Osteoblast (primary cell): ENCODE data around the gene SLC26A1. TPM values are rescaled to one million over a fixed set of nuclear protein-coding genes. Genes with fewer than 3 reads are reported as not detected.
A peak's percentile ranks its signal among the peaks of the same experiment; 100 is the strongest.

Experiments used
- DNase-seq: peaks from one replicate; pipeline ENCODE4 v3.0.0; 2011; ENCODE audit warnings: low spot score, mixed read lengths; ENCODE audit not compliant: insufficient read length; ENCODE audit errors: missing footprints
- H2AFZ ChIP-seq: 2 replicates; pipeline ENCODE4 v1.6.0; 2011; ENCODE audit warnings: mild to moderate bottlenecking, low read length
- H3K27ac ChIP-seq: 2 replicates; pipeline ENCODE4 v1.5.1; 2011; ENCODE audit warnings: mild to moderate bottlenecking, low read depth, low read length, moderate library complexity
- H3K27me3 ChIP-seq: 2 replicates; pipeline ENCODE4 v1.6.0; 2012; ENCODE audit warnings: mild to moderate bottlenecking, control low read depth, inconsistent platforms, low read length, moderate library complexity; ENCODE audit not compliant: insufficient read depth
- H3K36me3 ChIP-seq: 2 replicates; pipeline ENCODE4 v1.5.1; 2011; ENCODE audit warnings: mild to moderate bottlenecking, low read length, control low read depth, moderate library complexity; ENCODE audit not compliant: insufficient read depth
- H3K4me1 ChIP-seq: 2 replicates; pipeline ENCODE4 v1.5.1; 2011; ENCODE audit warnings: mild to moderate bottlenecking, low read length, control low read depth, moderate library complexity; ENCODE audit not compliant: insufficient read depth
- H3K4me2 ChIP-seq: 2 replicates; pipeline ENCODE4 v1.6.0; 2011; ENCODE audit warnings: mild to moderate bottlenecking, low read length; ENCODE audit not compliant: insufficient read depth
- H3K4me3 ChIP-seq: fragments of 200-600 bp; sonication (generic); 3 replicates; pipeline ENCODE4 v1.5.1; 2012; ENCODE audit warnings: mild to moderate bottlenecking, low read length, inconsistent platforms; ENCODE audit not compliant: insufficient read depth
- H3K79me2 ChIP-seq: 2 replicates; pipeline ENCODE4 v1.6.0; 2012; ENCODE audit warnings: mild to moderate bottlenecking, low read length, control low read depth, inconsistent platforms; ENCODE audit not compliant: insufficient read depth
- H3K9me3 ChIP-seq: 2 replicates; pipeline ENCODE4 v1.5.1; 2011; ENCODE audit warnings: low read depth, low read length, control low read depth
- H4K20me1 ChIP-seq: 2 replicates; pipeline ENCODE4 v1.6.0; 2012; ENCODE audit warnings: mild to moderate bottlenecking, low read length, control low read depth; ENCODE audit not compliant: insufficient read depth
- CTCF ChIP-seq: IDR thresholded peaks from 2 replicates; pipeline ENCODE4 v1.5.1; 2011; ENCODE audit warnings: mild to moderate bottlenecking, low read depth, low read length, moderate library complexity; ENCODE audit errors: extremely low read depth
- total RNA-seq: library from RNA; depleted of rRNA; stranded (reverse); fragments of >200 nt; gene quantifications from 2 replicates; pipeline ENCODE4 v1.2.3, GENCODE V29; 2012

SLC26A1 gene
- total RNA-seq, 1 donor = 0.36 TPM

DNA sequence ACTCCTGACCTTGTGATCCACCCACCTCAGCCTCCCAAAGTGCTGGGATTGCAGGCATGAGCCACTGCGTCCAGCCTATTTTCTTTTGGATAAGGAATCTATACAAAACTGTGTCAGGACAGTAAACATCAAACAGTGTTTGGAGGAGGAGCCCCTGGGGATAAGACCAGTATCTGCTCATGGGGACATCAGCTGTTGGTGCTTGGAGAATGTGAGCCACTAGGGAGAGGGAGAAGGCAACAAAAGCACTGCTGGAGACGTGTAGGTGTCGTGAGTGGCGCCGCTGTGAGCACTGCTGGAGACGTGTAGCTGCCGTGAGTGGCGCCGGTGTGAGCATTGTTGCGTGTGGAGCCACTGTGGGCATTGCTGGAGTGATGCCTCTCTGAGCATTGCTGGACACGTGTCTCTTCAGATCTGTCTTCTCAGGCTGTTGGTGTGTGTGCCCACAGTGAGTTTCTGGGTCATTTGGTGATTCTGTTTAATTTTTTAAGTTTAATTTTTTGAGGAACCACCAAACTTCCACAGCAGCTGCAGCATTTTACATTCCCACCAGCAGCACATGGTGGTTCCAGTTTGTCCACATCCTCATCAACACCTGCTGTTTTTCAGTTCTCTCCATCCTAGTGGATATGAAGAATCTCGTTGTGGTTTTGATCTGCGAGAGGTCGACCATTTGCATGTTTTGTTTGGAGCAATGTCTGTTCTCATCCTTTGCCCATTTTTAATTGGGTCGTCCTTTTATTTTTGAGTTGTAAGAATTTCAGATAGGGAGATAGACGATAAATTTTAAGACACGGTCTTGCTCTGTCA, 38.8 kb downstream of the SLC26A1 start:
- Histone ChIP-seq H3K4me3 (no peak overlapping the region), H3K4me1 (no peaks in the 10 kb centered on the region), H3K36me3 (peaks cover 6% of the 10 kb centered on the region), H3K79me2 (no peaks in the 10 kb centered on the region), H3K27me3 (no peaks in the 10 kb centered on the region), H4K20me1 (peaks cover 5% of the 10 kb centered on the region), H3K9me3 (no peaks in the 10 kb centered on the region), H3K27ac (no peak overlapping the region), H2AFZ (no peak overlapping the region), H3K4me2 (no peak overlapping the region)
- no peak for TF ChIP-seq CTCF
- peak; percentile 70 for DNase-seq

DNA sequence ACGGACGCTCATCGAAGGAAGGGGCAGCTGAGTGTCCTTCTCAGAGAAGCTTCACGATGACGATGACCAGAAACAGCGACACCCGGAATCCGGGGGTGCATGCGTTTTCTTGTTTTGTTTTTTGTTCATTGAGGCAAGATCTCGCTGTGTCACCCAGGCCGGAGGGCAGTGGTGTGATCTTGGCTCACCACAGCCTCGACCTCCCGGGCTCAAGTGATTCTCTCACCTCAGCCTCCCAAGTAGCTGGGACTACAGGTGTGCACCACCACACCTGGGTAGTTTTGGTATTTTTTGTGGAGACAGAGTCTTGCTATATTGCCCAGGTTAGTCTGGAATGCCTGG, 39.7 kb downstream of the SLC26A1 start:
- Histone ChIP-seq H3K4me1 (no peaks in the 10 kb centered on the region), H3K79me2 (no peaks in the 10 kb centered on the region), H3K27ac (no peak overlapping the region), H3K4me3 (no peak overlapping the region), H3K36me3 (peaks cover 4% of the 10 kb centered on the region), H3K27me3 (no peaks in the 10 kb centered on the region), H4K20me1 (peaks cover 5% of the 10 kb centered on the region), H3K4me2 (no peak overlapping the region), H2AFZ (no peak overlapping the region), H3K9me3 (no peaks in the 10 kb centered on the region)
- TF ChIP-seq CTCF = no peak
- DNase-seq = no peak

GRCh38 chr4:952881-953573, 40.2 kb downstream of the SLC26A1 start:
- no peaks in the 10 kb centered on the region for H3K9me3 ChIP-seq
- peak; percentile 68 for DNase-seq
- no peak overlapping the region for H3K4me2 ChIP-seq
- TF ChIP-seq CTCF = no peak
- H3K27ac ChIP-seq = no peak overlapping the region
- peaks cover 3% of the 10 kb centered on the region for H3K36me3 ChIP-seq
- no peaks in the 10 kb centered on the region for H3K27me3 ChIP-seq
- peaks cover 7% of the 10 kb centered on the region for H4K20me1 ChIP-seq
- H3K4me3 ChIP-seq = no peak overlapping the region
- H3K79me2 ChIP-seq = no peaks in the 10 kb centered on the region
- no peak overlapping the region for H2AFZ ChIP-seq
- H3K4me1 ChIP-seq = no peaks in the 10 kb centered on the region
